Ovary (tissue), 9 donors: ENCODE measurements around the gene ADAM11. TPM values are rescaled to one million over a fixed set of nuclear protein-coding genes. Genes with fewer than 3 reads are reported as not detected.
"Not testable (repeated sequence)": the region's sequence is repeated elsewhere in the genome, so short reads cannot be mapped to it uniquely, and the experiment has no call there.

Experiments
- DNase-seq, 5 donors: peaks; one replicate each; pipeline ENCODE4 v3.0.0-alpha.2; 2019 to 2020
- H3K27ac ChIP-seq, 2 donors: fragments of 200-600 bp; one replicate each; pipeline versions ENCODE4 v1.5.1 to v1.8.0; 2019 to 2022
- H3K27me3 ChIP-seq: fragments of 200-600 bp; one replicate; pipeline ENCODE4 v1.8.0; 2022
- H3K36me3 ChIP-seq: fragments of 200-600 bp; sonication (generic); one replicate; pipeline ENCODE4 v1.5.1; 2019
- H3K4me1 ChIP-seq: one replicate; pipeline ENCODE4 v1.8.1; 2013; ENCODE audit warnings: mild to moderate bottlenecking, moderate library complexity; ENCODE audit not compliant: insufficient read depth
- H3K4me3 ChIP-seq: fragments of 200-600 bp; sonication (generic); one replicate; pipeline ENCODE4 v1.5.1; 2017
- H3K9me3 ChIP-seq, 2 donors: fragments of 200-600 bp in 1 of 2; sonication (generic) in 1 of 2; one replicate each; pipeline versions ENCODE4 v1.5.1 to v1.8.1; 2013 to 2019; ENCODE audit warnings: mild to moderate bottlenecking in 1 of 2, moderate library complexity in 1 of 2
- CTCF ChIP-seq, 3 donors: fragments of 450-650 bp in 2 of 3; fragments of 200-600 bp in 1 of 3; IDR thresholded peaks; one replicate each; pipeline versions ENCODE4 v1.5.1 to v1.8.0; 2016 to 2022; ENCODE audit warnings: antibody characterized with exemption in 3 of 3, mild to moderate bottlenecking in 1 of 3
- EP300 ChIP-seq: sonication (generic); formaldehyde crosslinking; IDR thresholded peaks from one replicate; pipeline ENCODE4 v1.6.1; 2017; ENCODE audit warnings: antibody characterized with exemption
- POLR2A ChIP-seq: fragments of 450-650 bp; IDR thresholded peaks from one replicate; pipeline ENCODE4 v1.6.1; 2017; ENCODE audit warnings: antibody characterized with exemption, mild to moderate bottlenecking, moderate library complexity
- WGBS, 3 donors: extraction: QIAGEN DNeasy Blood & Tissue Kit in 1 of 3; methylation state at CpG; one replicate each; pipeline versions ENCODE4 v1.1.5 to v1.1.7; 2013 to 2017; 5-methylcytosine and 5-hydroxymethylcytosine counted together
- intact Hi-C, 4 donors: fragments of 100-400 bp; cut with DNase I; formaldehyde crosslinking; loops; one replicate each; pipeline versions ENCODE4 v1.11.0 to v1.15.1; 2022 to 2023
- polyA plus RNA-seq, 2 donors: library from polyadenylated mRNA; stranded (reverse); fragments of 200-250 nt in 1 of 2; fragments of 350-450 nt in 1 of 2; fragmentation: Illumina TruSeq in 1 of 2; extraction: RNeasy Lipid Tissue Mini Kit (QIAGEN cat#74804) in 1 of 2; gene quantifications; one replicate each; pipeline ENCODE4 v1.2.3, GENCODE V29; 2013 to 2014
- total RNA-seq, 7 donors: library from RNA; depleted of rRNA in 2 of 7; stranded (reverse); fragments of >200 nt in 2 of 7; fragmentation: NEBNext Ultra II Directional in 3 of 7; extraction: Animal tissue kit (Norgen Biotek cat#: 25700) in 3 of 7; gene quantifications; one replicate each; pipeline versions ENCODE4 v1.1.0 to v1.2.4, GENCODE V29; 2016 to 2023
- donor health status: DM: no; HTN: no; CAD: no; lungs with moderate emphysema.
- donor health status: DM: no; HTN: no; CAD: no.
- donor health status: Bipolar disorder and iron deficiency.
- donor health status: DM: yes; HTN: yes; CAD: no.
- donor health status: DM: no; HTN: no; CAD: no.
- donor health status: DM: yes; HTN: yes; CAD: no.

Gene ADAM11
- total and polyA plus RNA-seq, 9 donors: 0.12 to 2.3 (median 1.1) TPM

- H3K4me1 ChIP-seq: no peaks in the 10 kb centered on the region
Measured at GRCh38 chr17:44804302-44805089, 45.7 kb downstream of the ADAM11 start.

GRCh38 chr17:44807093-44807816, 48.5 kb downstream of the ADAM11 start:
- intact Hi-C loops: loop anchor here in 1 of 4 donors (1.0 kb wide), 1 partner anchor 49 kb away; the partner anchor contains the start of gene ADAM11
- H3K9me3 ChIP-seq: no peaks in the 10 kb centered on the region
- no peaks in the 10 kb centered on the region for H3K36me3 ChIP-seq
- no peak overlapping the region for H3K4me3 ChIP-seq
- no peak overlapping the region for H3K27ac ChIP-seq
- no peak for DNase-seq
- WGBS, 3 donors: 64 to 79% (median 75%) methylated on average over 4 of the region's 4 CpGs
- no peaks in the 10 kb centered on the region for H3K27me3 ChIP-seq
- TF ChIP-seq CTCF (IDR thresholded peaks at IDR 0.05): no peak
- TF ChIP-seq EP300: no peak
- H3K4me1 ChIP-seq: peaks cover 2% of the 10 kb centered on the region

More at GRCh38 chr17:44804302-44805089, 45.7 kb downstream of the ADAM11 start:
- DNase-seq: no peak
- Histone ChIP-seq H3K36me3 (no peaks in the 10 kb centered on the region), H3K27me3 (no peaks in the 10 kb centered on the region), H3K4me3 (no peak overlapping the region), H3K9me3 (no peaks in the 10 kb centered on the region), H3K27ac (no peak overlapping the region)
- intact Hi-C loops: no loop called here
- whole genome bisulfite sequencing, 3 donors: 76 to 78% (median 76%) methylated on average over 10 of the region's 10 CpGs
- TF ChIP-seq POLR2A: no peak

- TF ChIP-seq POLR2A (no peak), EP300 (no peak), CTCF (IDR thresholded peaks at IDR 0.05) (no peak)
- Histone ChIP-seq H3K4me3 (no peak overlapping the region), H3K27me3 (no peaks in the 10 kb centered on the region), H3K4me1 (peaks cover 2% of the 10 kb centered on the region), H3K9me3 (no peaks in the 10 kb centered on the region), H3K36me3 (no peaks in the 10 kb centered on the region), H3K27ac (no peak overlapping the region)
- no peak for DNase-seq
- WGBS, 3 donors: 33 to 41% (median 33%) methylated on average over 3 of the region's 3 CpGs
- intact Hi-C loops: loop anchor here in 1 of 4 donors (1.0 kb wide), 1 partner anchor 49 kb away; the partner anchor contains the start of gene ADAM11
Measured at GRCh38 chr17:44807817-44808155, 49.0 kb downstream of the ADAM11 start.

GRCh38 chr17:44808156-44808555, 49.4 kb downstream of the ADAM11 start:
- WGBS, 3 donors: 73 to 89% (median 81%) methylated on average over 4 of the region's 4 CpGs
- H3K4me1 ChIP-seq: peaks cover 2% of the 10 kb centered on the region
- TF ChIP-seq EP300 (no peak), POLR2A (no peak), CTCF (IDR thresholded peaks at IDR 0.05) (no peak)

GRCh38 chr17:44808656-44809388, 50.0 kb downstream of the ADAM11 start:
- intact Hi-C loops, H3K4me3 ChIP-seq, H3K27ac ChIP-seq, H3K9me3 ChIP-seq, H3K27me3 ChIP-seq, DNase-seq, H3K36me3 ChIP-seq, H3K4me1 ChIP-seq: not testable (repeated sequence)
- WGBS, 3 donors: 89 to 96% (median 95%) methylated on average over 9 of the region's 9 CpGs

More at GRCh38 chr17:44808156-44808555, 49.4 kb downstream of the ADAM11 start:
- Histone ChIP-seq H3K27ac (no peak overlapping the region), H3K27me3 (no peaks in the 10 kb centered on the region), H3K9me3 (no peaks in the 10 kb centered on the region), H3K36me3 (no peaks in the 10 kb centered on the region), H3K4me3 (no peak overlapping the region)
- DNase-seq: no peak
- intact Hi-C loops: no loop called here
